ENCODE data around the gene FAM149B1.

- TF ChIP-seq CTCF (optimal IDR thresholded peaks at IDR 0.05 in 1 of 3, IDR thresholded peaks at IDR 0.05 in 1 of 3, conservative IDR thresholded peaks at IDR 0.05 in 1 of 3; ENCODE audit: extremely low read depth in 1 of 3, insufficient read depth in 2 of 3, low read length in 3 of 3) (no peak), EZH2 (IDR thresholded peaks at IDR 0.05; ENCODE audit: low read length) (no peak)
These were observed 47.8 kb downstream of the FAM149B1 start for GRCh38 chr10:73215749-73216148.

Data from keratinocyte (primary cell).